ENCODE measurements around the gene LDHD. TPM values are rescaled to one million over a fixed set of nuclear protein-coding genes. Genes with fewer than 3 reads are reported as not detected.
A peak's percentile ranks its signal among the peaks of the same experiment; 100 is the strongest.

The LDHD gene
- total RNA-seq, 1 donor = 0.86 TPM

DNA sequence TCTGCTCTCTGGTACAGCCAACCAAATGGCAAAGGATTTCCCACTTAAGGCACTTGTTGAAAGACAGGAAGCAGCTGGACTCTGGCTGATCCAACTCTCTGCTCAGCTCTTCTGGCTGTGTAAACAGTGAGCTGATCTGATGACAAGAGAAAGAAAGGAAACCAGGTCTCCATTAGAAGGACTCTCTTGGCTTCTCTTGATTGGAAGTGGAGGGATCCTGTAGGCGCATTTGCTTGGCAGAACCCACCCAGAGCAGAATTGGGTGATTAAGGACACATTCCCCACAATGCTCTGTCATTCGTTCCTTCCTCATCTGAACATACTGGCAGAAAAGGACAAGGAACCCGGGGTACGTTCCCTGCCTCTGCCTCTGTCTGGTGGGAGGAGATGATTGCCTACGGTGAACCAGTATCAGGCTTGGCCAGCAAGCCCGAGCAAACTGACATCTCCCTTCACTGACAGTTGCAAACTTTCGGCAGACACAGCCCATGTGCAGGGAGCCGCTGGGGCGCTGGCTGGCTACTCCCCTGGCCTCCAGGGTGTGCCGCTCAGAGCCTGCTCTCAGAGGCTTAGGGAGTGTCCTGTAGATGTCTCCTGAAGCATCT is 29.1 kb downstream of the LDHD start:
- peak; percentile 96 for DNase-seq (ENCODE audit: low read depth)
- peak overlapping the region; percentile 38 for H3K4me3 ChIP-seq (ENCODE audit: low read depth, low read length)
- TF ChIP-seq, protein P1, sequence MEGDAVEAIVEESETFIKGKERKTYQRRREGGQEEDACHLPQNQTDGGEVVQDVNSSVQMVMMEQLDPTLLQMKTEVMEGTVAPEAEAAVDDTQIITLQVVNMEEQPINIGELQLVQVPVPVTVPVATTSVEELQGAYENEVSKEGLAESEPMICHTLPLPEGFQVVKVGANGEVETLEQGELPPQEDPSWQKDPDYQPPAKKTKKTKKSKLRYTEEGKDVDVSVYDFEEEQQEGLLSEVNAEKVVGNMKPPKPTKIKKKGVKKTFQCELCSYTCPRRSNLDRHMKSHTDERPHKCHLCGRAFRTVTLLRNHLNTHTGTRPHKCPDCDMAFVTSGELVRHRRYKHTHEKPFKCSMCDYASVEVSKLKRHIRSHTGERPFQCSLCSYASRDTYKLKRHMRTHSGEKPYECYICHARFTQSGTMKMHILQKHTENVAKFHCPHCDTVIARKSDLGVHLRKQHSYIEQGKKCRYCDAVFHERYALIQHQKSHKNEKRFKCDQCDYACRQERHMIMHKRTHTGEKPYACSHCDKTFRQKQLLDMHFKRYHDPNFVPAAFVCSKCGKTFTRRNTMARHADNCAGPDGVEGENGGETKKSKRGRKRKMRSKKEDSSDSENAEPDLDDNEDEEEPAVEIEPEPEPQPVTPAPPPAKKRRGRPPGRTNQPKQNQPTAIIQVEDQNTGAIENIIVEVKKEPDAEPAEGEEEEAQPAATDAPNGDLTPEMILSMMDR (IDR thresholded peaks at IDR 0.05; ENCODE audit: insufficient read depth, low read depth, low read length) = no peak

DNA sequence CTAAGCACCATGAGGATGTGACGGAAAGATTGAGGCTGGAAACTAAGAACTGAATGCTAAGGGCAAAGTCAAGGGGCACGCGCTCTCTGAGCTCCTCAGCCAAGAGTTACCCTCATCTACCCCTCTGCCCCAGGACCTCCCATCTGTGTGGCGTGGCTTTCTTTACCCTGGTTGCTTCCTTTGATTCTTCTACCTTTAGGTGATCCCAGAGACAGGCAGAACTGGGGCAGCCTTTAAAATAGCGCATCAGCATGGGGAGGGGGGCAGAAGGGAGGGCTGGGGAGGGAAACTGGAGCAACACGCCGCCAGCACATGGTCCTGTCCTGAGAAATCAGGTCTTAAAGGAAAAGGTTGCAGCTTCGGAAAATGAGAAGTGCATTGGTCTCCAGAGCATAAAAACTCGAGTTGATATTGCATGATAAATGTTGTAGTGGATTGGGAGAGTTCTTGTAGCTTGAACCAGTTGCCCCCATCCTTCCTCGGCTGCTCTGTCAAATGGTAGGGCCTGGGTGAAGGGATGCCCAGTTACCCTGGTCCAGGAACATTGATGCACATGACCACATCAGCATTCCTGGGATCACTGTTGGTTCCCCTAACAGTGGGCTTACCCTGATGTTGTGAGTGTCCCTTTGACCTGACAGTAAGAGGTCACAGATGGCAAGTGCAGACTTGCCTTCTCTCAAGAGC is 29.7 kb downstream of the LDHD start:
- no peak overlapping the region for H3K4me3 ChIP-seq (ENCODE audit: low read depth, low read length)
- TF ChIP-seq, protein P1 (IDR thresholded peaks at IDR 0.05; ENCODE audit: insufficient read depth, low read depth, low read length) = no peak

DNA sequence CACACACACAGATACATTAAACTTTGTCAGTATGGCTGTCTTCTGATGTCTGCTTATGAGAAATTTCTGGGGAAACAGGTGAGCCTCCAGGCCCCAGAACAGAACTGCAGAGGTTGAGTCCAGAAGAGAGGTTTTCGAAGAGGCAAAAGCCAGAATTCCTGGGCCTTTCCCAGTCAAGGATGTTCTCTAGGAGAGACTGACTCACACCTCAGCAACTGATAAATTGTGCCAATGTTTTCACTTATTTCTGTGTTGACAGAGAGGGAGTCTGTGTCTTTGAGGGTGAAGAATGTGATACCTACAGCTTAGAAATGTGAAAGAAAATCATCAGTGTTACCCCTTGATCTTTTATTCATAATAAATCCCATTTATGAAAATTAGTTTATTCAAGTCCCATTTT is 30.3 kb downstream of the LDHD start:
- peak; percentile 39 for DNase-seq (ENCODE audit: low read depth)
- TF ChIP-seq, protein P1 (IDR thresholded peaks at IDR 0.05; ENCODE audit: insufficient read depth, low read depth, low read length) = no peak
- no peak overlapping the region for H3K4me3 ChIP-seq (ENCODE audit: low read depth, low read length)

More for the DNA sequence above, 29.7 kb downstream of the LDHD start:
- DNase-seq (ENCODE audit: low read depth) = no peak

DNA sequence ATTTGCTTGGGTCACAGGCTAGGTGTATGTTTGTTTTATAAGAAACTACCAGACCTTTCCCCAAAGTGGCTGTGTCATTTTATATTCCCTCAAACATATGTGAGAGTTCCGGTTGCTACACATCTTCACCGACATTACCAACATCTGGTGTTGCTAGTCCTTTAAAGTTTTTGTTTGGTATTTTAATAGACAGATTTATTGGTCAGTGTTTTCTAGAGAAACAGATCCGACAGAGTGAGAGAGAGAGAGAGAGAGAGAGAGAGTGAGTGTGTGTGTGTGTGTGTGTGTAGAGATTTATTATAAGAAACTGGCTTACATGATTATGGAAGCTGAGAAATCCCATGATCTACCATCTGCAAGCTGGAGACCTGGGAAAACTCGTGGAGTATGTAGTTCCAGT is 31.0 kb downstream of the LDHD start:
- TF ChIP-seq, protein P1 (IDR thresholded peaks at IDR 0.05; ENCODE audit: insufficient read depth, low read depth, low read length) = no peak
- H3K4me3 ChIP-seq (ENCODE audit: low read depth, low read length) = no peak overlapping the region
- DNase-seq (ENCODE audit: low read depth) = peak; percentile 93

DNA sequence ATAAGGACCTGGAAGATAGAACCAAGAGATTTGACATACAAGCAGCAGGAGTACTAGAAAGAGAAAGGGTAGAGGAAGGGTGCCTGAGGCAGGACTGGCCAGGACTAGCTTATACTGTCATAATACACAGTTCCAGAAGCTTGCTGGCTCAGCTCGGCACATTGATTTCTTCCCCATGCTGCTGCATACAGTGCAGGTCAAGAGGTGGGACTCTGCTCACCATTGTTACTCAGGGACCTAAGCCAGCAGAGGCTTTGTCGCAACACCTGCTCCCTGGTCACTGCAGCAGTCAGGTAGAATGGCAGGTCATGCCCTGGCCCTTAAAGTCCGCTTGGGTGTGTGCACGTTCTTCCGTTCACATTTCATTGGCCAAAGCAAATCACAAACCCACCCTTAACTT is 32.8 kb downstream of the LDHD start:
- no peak overlapping the region for H3K4me3 ChIP-seq (ENCODE audit: low read depth, low read length)
- TF ChIP-seq, protein P1 (IDR thresholded peaks at IDR 0.05; ENCODE audit: insufficient read depth, low read depth, low read length) = no peak
- DNase-seq (ENCODE audit: low read depth) = no peak

DNA sequence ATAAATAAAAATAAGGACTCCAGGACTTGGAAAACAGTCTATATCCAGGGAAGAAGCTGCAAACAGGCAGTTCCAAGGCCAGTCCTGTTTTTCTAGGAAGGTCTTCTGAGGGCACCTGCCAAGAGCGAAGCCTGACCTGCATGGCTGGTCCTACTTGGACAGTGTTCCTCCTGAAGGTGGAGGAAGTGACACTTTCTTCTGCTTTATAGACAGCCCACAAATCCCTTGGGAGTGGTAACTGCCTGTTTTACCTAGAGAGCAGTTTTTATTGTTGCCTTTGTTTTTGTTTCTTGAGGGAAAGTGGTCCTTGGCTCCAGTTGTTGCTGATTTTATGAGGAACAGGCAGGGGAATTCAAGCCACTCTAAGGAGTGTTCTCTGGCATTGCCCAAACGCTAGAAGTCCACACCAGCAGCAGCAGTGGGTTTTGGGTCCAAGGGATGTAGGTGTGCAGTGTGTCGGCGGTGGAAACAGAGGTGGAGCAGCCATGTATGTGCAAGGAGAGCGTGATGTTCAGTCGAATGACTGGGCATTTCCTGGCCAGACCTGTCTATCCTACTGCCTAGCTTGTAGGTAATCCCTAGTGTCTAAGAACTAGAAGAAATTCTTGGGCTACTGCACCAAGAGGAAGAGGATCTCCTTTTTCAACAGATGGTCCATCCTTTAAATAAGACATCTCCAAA is 35.3 kb downstream of the LDHD start:
- TF ChIP-seq, protein P1 (IDR thresholded peaks at IDR 0.05; ENCODE audit: insufficient read depth, low read depth, low read length) = no peak
- no peak overlapping the region for H3K4me3 ChIP-seq (ENCODE audit: low read depth, low read length)
- DNase-seq (ENCODE audit: low read depth) = no peak
